C4-2B (cell line): ENCODE data around the gene LRRC37A3.
A peak's percentile ranks its signal among the peaks of the same experiment; 100 is the strongest.
"Not testable (repeated sequence)": the region's sequence is repeated elsewhere in the genome, so short reads cannot be mapped to it uniquely, and the experiment has no call there.

Experiments
- CTCF ChIP-seq: fragments of 450-650 bp; conservative IDR thresholded peaks from 2 replicates; pipeline ENCODE4 v1.5.1; 2017; ENCODE audit warnings: mild to moderate bottlenecking
- ZFX ChIP-seq: fragments of 450-650 bp; IDR thresholded peaks from 2 replicates; pipeline ENCODE4 v1.6.1; 2017

GRCh38 chr17:64918842-64919288, 413 bp downstream of the LRRC37A3 start:
- TF ChIP-seq CTCF: not testable (repeated sequence)
- peak; percentile 81 for TF ChIP-seq ZFX
